Measurements from ENCODE around the gene TAS1R3.
A peak's percentile ranks its signal among the peaks of the same experiment; 100 is the strongest.

TAS1R3 gene

GRCh38 chr1:1324084-1324523 is 7.0 kb upstream of the TAS1R3 start:
- H3K4me1 Mint-ChIP-seq, result peaks cover 63% of the 10 kb centered on the region
- no peaks in the 10 kb centered on the region for H3K27me3 Mint-ChIP-seq

GRCh38 chr1:1324524-1325287 is 6.4 kb upstream of the TAS1R3 start, which contains the start of the genes CPTP and INTS11:
TSS of gene CPTP (plus strand) at chr1:1324802. CDS start at chr1:1326911, 2,109 bp downstream.
TSS of gene INTS11 (minus strand) at chr1:1324660. CDS start at chr1:1324608, 52 bp downstream.
- no peaks in the 10 kb centered on the region for H3K9me3 Mint-ChIP-seq
- peaks cover 63% of the 10 kb centered on the region for H3K4me1 Mint-ChIP-seq
- peak; percentile 88 for ATAC-seq
- no peaks in the 10 kb centered on the region for H3K27me3 Mint-ChIP-seq
- H3K4me3 Mint-ChIP-seq, result peak within 1 kb of the TSS; percentile 89
- H3K36me3 Mint-ChIP-seq, result peaks cover 17% of the 10 kb centered on the region
- H3K27ac Mint-ChIP-seq, result peak within 1 kb of the TSS; percentile 87

More at GRCh38 chr1:1324084-1324523, 7.0 kb upstream of the TAS1R3 start:
- peak overlapping the region; percentile 87 for H3K27ac Mint-ChIP-seq
- no peaks in the 10 kb centered on the region for H3K9me3 Mint-ChIP-seq
- H3K36me3 Mint-ChIP-seq, result peaks cover 21% of the 10 kb centered on the region
- H3K4me3 Mint-ChIP-seq, result peak overlapping the region; percentile 89
- no peak for ATAC-seq

GRCh38 chr1:1325288-1326074 is 5.6 kb upstream of the TAS1R3 start:
- Mint-ChIP-seq H3K36me3 (peaks cover 16% of the 10 kb centered on the region), H3K4me3 (peak overlapping the region; percentile 89), H3K27ac (peak overlapping the region; percentile 73), H3K9me3 (no peaks in the 10 kb centered on the region), H3K4me1 (peaks cover 65% of the 10 kb centered on the region), H3K27me3 (no peaks in the 10 kb centered on the region)
- no peak for ATAC-seq

- peak overlapping the region; percentile 89 for H3K4me3 Mint-ChIP-seq
- peaks cover 71% of the 10 kb centered on the region for H3K4me1 Mint-ChIP-seq
- ATAC-seq, result no peak
- H3K9me3 Mint-ChIP-seq, result no peaks in the 10 kb centered on the region
- H3K27ac Mint-ChIP-seq, result peak overlapping the region; percentile 73
- H3K36me3 Mint-ChIP-seq, result peaks cover 16% of the 10 kb centered on the region
- no peaks in the 10 kb centered on the region for H3K27me3 Mint-ChIP-seq
Measured at GRCh38 chr1:1326075-1326605, 4.9 kb upstream of the TAS1R3 start.

- H3K27me3 Mint-ChIP-seq, result no peaks in the 10 kb centered on the region
- H3K4me1 Mint-ChIP-seq, result peaks cover 68% of the 10 kb centered on the region
- H3K27ac Mint-ChIP-seq, result no peak overlapping the region
- H3K9me3 Mint-ChIP-seq, result no peaks in the 10 kb centered on the region
- no peak overlapping the region for H3K4me3 Mint-ChIP-seq
- H3K36me3 Mint-ChIP-seq, result peaks cover 11% of the 10 kb centered on the region
- ATAC-seq, result no peak
Measured at GRCh38 chr1:1327291-1327690, 3.8 kb upstream of the TAS1R3 start.

GRCh38 chr1:1328254-1328653 is 2.8 kb upstream of the TAS1R3 start:
- no peaks in the 10 kb centered on the region for H3K9me3 Mint-ChIP-seq
- no peak overlapping the region for H3K4me3 Mint-ChIP-seq
- peaks cover 59% of the 10 kb centered on the region for H3K4me1 Mint-ChIP-seq
- no peak for ATAC-seq
- H3K27ac Mint-ChIP-seq, result no peak overlapping the region
- H3K27me3 Mint-ChIP-seq, result no peaks in the 10 kb centered on the region
- peaks cover 11% of the 10 kb centered on the region for H3K36me3 Mint-ChIP-seq

GRCh38 chr1:1329304-1330210 is 1.5 kb upstream of the TAS1R3 start:
- Mint-ChIP-seq H3K27ac (no peak overlapping the region), H3K36me3 (peaks cover 11% of the 10 kb centered on the region), H3K4me1 (peaks cover 53% of the 10 kb centered on the region), H3K4me3 (no peak overlapping the region), H3K27me3 (no peaks in the 10 kb centered on the region), H3K9me3 (no peaks in the 10 kb centered on the region)
- no peak for ATAC-seq

GRCh38 chr1:1330366-1331067 is 563 bp upstream of the TAS1R3 start:
- no peaks in the 10 kb centered on the region for H3K27me3 Mint-ChIP-seq
- ATAC-seq, result no peak
- H3K27ac Mint-ChIP-seq, result peak overlapping the region; percentile 71

GRCh38 chr1:1332031-1332755 is 1.1 kb downstream of the TAS1R3 start:
- no peaks in the 10 kb centered on the region for H3K27me3 Mint-ChIP-seq
- no peak for ATAC-seq
- no peak overlapping the region for H3K27ac Mint-ChIP-seq
- H3K9me3 Mint-ChIP-seq, result no peaks in the 10 kb centered on the region
- peaks cover 11% of the 10 kb centered on the region for H3K36me3 Mint-ChIP-seq
- no peak overlapping the region for H3K4me3 Mint-ChIP-seq
- peaks cover 32% of the 10 kb centered on the region for H3K4me1 Mint-ChIP-seq

More at GRCh38 chr1:1330366-1331067, 563 bp upstream of the TAS1R3 start:
- H3K36me3 Mint-ChIP-seq, result peaks cover 11% of the 10 kb centered on the region
- peak overlapping the region; percentile 49 for H3K4me3 Mint-ChIP-seq
- peaks cover 49% of the 10 kb centered on the region for H3K4me1 Mint-ChIP-seq
- H3K9me3 Mint-ChIP-seq, result no peaks in the 10 kb centered on the region

- no peaks in the 10 kb centered on the region for H3K27me3 Mint-ChIP-seq
- H3K27ac Mint-ChIP-seq, result no peak overlapping the region
- peaks cover 10% of the 10 kb centered on the region for H3K36me3 Mint-ChIP-seq
- H3K9me3 Mint-ChIP-seq, result no peaks in the 10 kb centered on the region
- no peak overlapping the region for H3K4me3 Mint-ChIP-seq
- ATAC-seq, result no peak
- peaks cover 27% of the 10 kb centered on the region for H3K4me1 Mint-ChIP-seq
Measured at GRCh38 chr1:1332774-1333480, 1.8 kb downstream of the TAS1R3 start.

- no peaks in the 10 kb centered on the region for H3K27me3 Mint-ChIP-seq
Measured at GRCh38 chr1:1333551-1334241, 2.6 kb downstream of the TAS1R3 start.

GRCh38 chr1:1334835-1335234 is 3.8 kb downstream of the TAS1R3 start:
- H3K4me1 Mint-ChIP-seq, result peaks cover 15% of the 10 kb centered on the region
- no peak for ATAC-seq

More at GRCh38 chr1:1333551-1334241, 2.6 kb downstream of the TAS1R3 start:
- ATAC-seq, result no peak
- peaks cover 24% of the 10 kb centered on the region for H3K4me1 Mint-ChIP-seq
- no peak overlapping the region for H3K4me3 Mint-ChIP-seq
- H3K36me3 Mint-ChIP-seq, result peaks cover 16% of the 10 kb centered on the region
- no peaks in the 10 kb centered on the region for H3K9me3 Mint-ChIP-seq
- H3K27ac Mint-ChIP-seq, result no peak overlapping the region

More at GRCh38 chr1:1334835-1335234, 3.8 kb downstream of the TAS1R3 start:
- Mint-ChIP-seq H3K9me3 (no peaks in the 10 kb centered on the region), H3K27ac (no peak overlapping the region), H3K27me3 (no peaks in the 10 kb centered on the region), H3K36me3 (peaks cover 18% of the 10 kb centered on the region), H3K4me3 (no peak overlapping the region)

Measured in stimulated activated memory B cell treated with anti-CD40 and anti-IgM and Interleukin-4, amounts not matched to agents 10 μg/mL and 1 μg/mL and 100 μg/mL, for 72 hours (primary cell).